PFSK-1 (cell line): Measurements from ENCODE around the gene BTRC. TPM values are rescaled to one million over a fixed set of nuclear protein-coding genes. Genes with fewer than 3 reads are reported as not detected.

Experiments used
- FOXP2 ChIP-seq: optimal IDR thresholded peaks from 2 replicates; pipeline ENCODE3; 2011; ENCODE audit warnings: borderline replicate concordance, control low read depth, inconsistent platforms; ENCODE audit not compliant: insufficient read depth; ENCODE audit errors: extremely low read length, extremely low read depth
- POLR2AphosphoS5 ChIP-seq: IDR thresholded peaks from 2 replicates; pipeline ENCODE4 v1.6.1; 2012; ENCODE audit warnings: low read depth, mild to moderate bottlenecking, control low read depth, low read length, moderate library complexity
- REST ChIP-seq, 2 experiments: IDR thresholded peaks; 2 replicates each; pipeline versions ENCODE4 v1.6.1 to v1.8.0; 2011 to 2012; ENCODE audit warnings: low read depth in 2 of 2, low read length in 2 of 2, control low read depth in 1 of 2, inconsistent platforms in 1 of 2, mild to moderate bottlenecking in 1 of 2, moderate library complexity in 1 of 2; ENCODE audit not compliant: insufficient read depth in 1 of 2
- SIN3A ChIP-seq: IDR thresholded peaks from 2 replicates; pipeline ENCODE4 v1.6.1; 2012; ENCODE audit warnings: mild to moderate bottlenecking, low read length, moderate library complexity, borderline replicate concordance; ENCODE audit not compliant: insufficient read depth
- TAF1 ChIP-seq: IDR thresholded peaks from 2 replicates; pipeline ENCODE4 v1.6.1; 2012; ENCODE audit warnings: low read length, control low read depth, borderline replicate concordance; ENCODE audit not compliant: insufficient read depth
- polyA plus RNA-seq: library from polyadenylated mRNA; unstranded; fragments of >200 nt; gene quantifications from one replicate; pipeline ENCODE4 v1.2.1, GENCODE V29; 2012; ENCODE audit warnings: low read depth, missing spikeins; ENCODE audit not compliant: insufficient read length

BTRC gene
- 6.8 TPM for polyA plus RNA-seq

GRCh38 chr10:101353692-101354327, at the start of gene BTRC:
Gene BTRC, plus strand, starts transcription at chr10:101354165. Its CDS starts 16 bp downstream, at chr10:101354181.
- TF ChIP-seq FOXP2, result no peak
- peak in 1 of 2 experiments; percentile 29; a peak in 1 of 4 replicates for TF ChIP-seq REST (IDR thresholded peaks at IDR 0.05; ENCODE audit: insufficient read depth in 1 of 2, low read depth in 2 of 2, low read length in 2 of 2)
- TF ChIP-seq TAF1, result peak; percentile 75; the same call in 1 of the 2 replicates
- TF ChIP-seq SIN3A, result 0 out of 2 replicates have a peak, but pooled peaks have one; percentile 15
- peak; percentile 82 for TF ChIP-seq POLR2AphosphoS5

GRCh38 chr10:101304316-101304715, 49.6 kb upstream of the BTRC start:
- TF ChIP-seq FOXP2, result no peak
- no peak for TF ChIP-seq REST (IDR thresholded peaks at IDR 0.05; ENCODE audit: insufficient read depth in 1 of 2, low read depth in 2 of 2, low read length in 2 of 2)
- TF ChIP-seq SIN3A, result no peak

GRCh38 chr10:101305320-101306241, 48.4 kb upstream of the BTRC start:
- TF ChIP-seq TAF1 (no peak), POLR2AphosphoS5 (no peak), REST (IDR thresholded peaks at IDR 0.05; ENCODE audit: insufficient read depth in 1 of 2, low read depth in 2 of 2, low read length in 2 of 2) (no peak), SIN3A (no peak), FOXP2 (no peak)

GRCh38 chr10:101308051-101308450, 45.9 kb upstream of the BTRC start:
- TF ChIP-seq TAF1 (no peak), POLR2AphosphoS5 (no peak), REST (IDR thresholded peaks at IDR 0.05; ENCODE audit: insufficient read depth in 1 of 2, low read depth in 2 of 2, low read length in 2 of 2) (no peak), SIN3A (no peak), FOXP2 (no peak)
